Esophagus (tissue), 2 donors: Measurements from ENCODE around the gene KDM1B. TPM values are rescaled to one million over a fixed set of nuclear protein-coding genes. Genes with fewer than 3 reads are reported as not detected.

Source experiments
- H3K27ac ChIP-seq, 2 donors: one replicate each; pipeline ENCODE4 v1.5.1; 2013; ENCODE audit warnings: low read depth in 2 of 2, mild to moderate bottlenecking in 2 of 2, inconsistent platforms in 1 of 2, low read length in 1 of 2, moderate library complexity in 1 of 2
- H3K27me3 ChIP-seq, 2 donors: one replicate each; pipeline ENCODE4 v1.6.1; 2013; ENCODE audit warnings: low read length in 2 of 2, control low read depth in 1 of 2, mild to moderate bottlenecking in 1 of 2; ENCODE audit not compliant: insufficient read depth in 2 of 2, control insufficient read depth in 1 of 2
- H3K36me3 ChIP-seq, 2 donors: one replicate each; pipeline ENCODE4 v1.6.1; 2013; ENCODE audit warnings: low read length in 1 of 2; ENCODE audit not compliant: control insufficient read depth in 2 of 2, insufficient read depth in 2 of 2
- H3K4me1 ChIP-seq, 2 donors: one replicate each; pipeline ENCODE4 v1.6.1; 2013; ENCODE audit warnings: low read length in 1 of 2; ENCODE audit not compliant: control insufficient read depth in 2 of 2, insufficient read depth in 2 of 2
- H3K4me3 ChIP-seq, 2 donors: one replicate each; pipeline ENCODE4 v1.5.1; 2013; ENCODE audit warnings: low read length in 2 of 2, mild to moderate bottlenecking in 2 of 2, low read depth in 1 of 2, moderate library complexity in 1 of 2
- H3K9me3 ChIP-seq, 2 donors: one replicate each; pipeline ENCODE4 v1.6.1; 2013; ENCODE audit warnings: mild to moderate bottlenecking in 2 of 2, low read depth in 1 of 2, low read length in 1 of 2, moderate library complexity in 1 of 2; ENCODE audit not compliant: control insufficient read depth in 2 of 2, insufficient read depth in 1 of 2
- WGBS, 2 donors: extraction: QIAGEN DNeasy Blood & Tissue Kit; methylation state at CpG; one replicate each; pipeline ENCODE4 v1.1.7; 2013; 5-methylcytosine and 5-hydroxymethylcytosine counted together
- polyA plus RNA-seq, 2 donors: library from polyadenylated mRNA; stranded (reverse); fragments of 200-250 nt; gene quantifications; one replicate each; pipeline ENCODE4 v1.2.3, GENCODE V29; 2013
- donor health status: healthy with polysubstance abuse.
- donor health status: Bipolar disorder and iron deficiency.

KDM1B gene
- polyA plus RNA-seq, 2 donors: 2.5 to 6.2 TPM

- no peaks in the 10 kb centered on the region for H3K27me3 ChIP-seq
- H3K36me3 ChIP-seq: no peaks in the 10 kb centered on the region
- H3K9me3 ChIP-seq: no peaks in the 10 kb centered on the region
- no peak overlapping the region for H3K27ac ChIP-seq
- H3K4me1 ChIP-seq: peaks cover 0 to 2% of the 10 kb centered on the region in 2 donors
- no peak overlapping the region for H3K4me3 ChIP-seq
Measured at GRCh38 chr6:18246205-18246604, 91.0 kb downstream of the KDM1B start.

GRCh38 chr6:18247002-18247401 is 91.8 kb downstream of the KDM1B start:
- Histone ChIP-seq H3K36me3 (no peaks in the 10 kb centered on the region), H3K27ac (no peak overlapping the region), H3K27me3 (no peaks in the 10 kb centered on the region), H3K4me1 (peaks cover 0 to 2% of the 10 kb centered on the region in 2 donors), H3K9me3 (no peaks in the 10 kb centered on the region), H3K4me3 (no peak overlapping the region)

GRCh38 chr6:18248698-18249097 is 93.5 kb downstream of the KDM1B start:
- no peaks in the 10 kb centered on the region for H3K9me3 ChIP-seq
- no peaks in the 10 kb centered on the region for H3K4me1 ChIP-seq
- no peak overlapping the region for H3K4me3 ChIP-seq
- no peaks in the 10 kb centered on the region for H3K27me3 ChIP-seq
- peaks cover 0 to under 1% of the 10 kb centered on the region in 2 donors for H3K36me3 ChIP-seq
- H3K27ac ChIP-seq: no peak overlapping the region
- 91 to 96% methylated on average over 2 of the region's 2 CpGs for WGBS, 2 donors

GRCh38 chr6:18249271-18249670 is 94.0 kb downstream of the KDM1B start:
- Histone ChIP-seq H3K4me3 (no peak overlapping the region), H3K27me3 (no peaks in the 10 kb centered on the region), H3K27ac (no peak overlapping the region), H3K36me3 (peaks cover 3 to 5% of the 10 kb centered on the region in 2 donors), H3K4me1 (no peaks in the 10 kb centered on the region), H3K9me3 (no peaks in the 10 kb centered on the region)
- 87 to 92% methylated on average over 4 of the region's 4 CpGs for WGBS, 2 donors

- Histone ChIP-seq H3K4me1 (no peaks in the 10 kb centered on the region), H3K9me3 (no peaks in the 10 kb centered on the region), H3K27me3 (no peaks in the 10 kb centered on the region), H3K36me3 (peaks cover 5% of the 10 kb centered on the region in 2 donors), H3K27ac (no peak overlapping the region), H3K4me3 (no peak overlapping the region)
- WGBS, 2 donors: 88 to 90% methylated on average over 5 of the region's 5 CpGs
Measured at GRCh38 chr6:18253635-18254034, 98.4 kb downstream of the KDM1B start.

GRCh38 chr6:18254793-18255192 is 99.6 kb downstream of the KDM1B start:
- Histone ChIP-seq H3K4me3 (no peak overlapping the region), H3K36me3 (peaks cover 5% of the 10 kb centered on the region in 2 donors), H3K4me1 (no peaks in the 10 kb centered on the region), H3K27me3 (no peaks in the 10 kb centered on the region), H3K27ac (no peak overlapping the region), H3K9me3 (no peaks in the 10 kb centered on the region)
- 80 to 85% methylated on average over 6 of the region's 6 CpGs for WGBS, 2 donors

- Histone ChIP-seq H3K36me3 (peaks cover 0 to 2% of the 10 kb centered on the region in 2 donors), H3K4me3 (no peak overlapping the region), H3K9me3 (no peaks in the 10 kb centered on the region), H3K27ac (no peak overlapping the region), H3K4me1 (peaks cover 2 to 7% of the 10 kb centered on the region in 2 donors), H3K27me3 (no peaks in the 10 kb centered on the region)
- WGBS, 2 donors: 83 to 91% methylated on average over 4 of the region's 4 CpGs
Measured at GRCh38 chr6:18259675-18260447, 104.6 kb downstream of the KDM1B start.

GRCh38 chr6:18260448-18261106 is 105.4 kb downstream of the KDM1B start:
- 34 to 41% methylated on average over 4 of the region's 4 CpGs for WGBS, 2 donors
- no peaks in the 10 kb centered on the region for H3K27me3 ChIP-seq
- no peak overlapping the region for H3K4me3 ChIP-seq
- no peaks in the 10 kb centered on the region for H3K9me3 ChIP-seq
- H3K27ac ChIP-seq: peak overlapping the region in 1 of 2 donors; percentile 24
- peaks cover 2 to 7% of the 10 kb centered on the region in 2 donors for H3K4me1 ChIP-seq
- H3K36me3 ChIP-seq: no peaks in the 10 kb centered on the region

- peaks cover 2 to 7% of the 10 kb centered on the region in 2 donors for H3K4me1 ChIP-seq
- no peaks in the 10 kb centered on the region for H3K27me3 ChIP-seq
- 57 to 73% methylated on average over 6 of the region's 6 CpGs for WGBS, 2 donors
- no peak overlapping the region for H3K27ac ChIP-seq
- no peaks in the 10 kb centered on the region for H3K36me3 ChIP-seq
- no peaks in the 10 kb centered on the region for H3K9me3 ChIP-seq
- H3K4me3 ChIP-seq: no peak overlapping the region
Measured at GRCh38 chr6:18261877-18262276, 106.7 kb downstream of the KDM1B start.
